GM18868 (cell line): ENCODE results near the gene KCNJ5.

Experiments used
- ATAC-seq: cut with Tn5 transposase; IDR thresholded peaks from one replicate; pipeline ENCODE4 v1.9.1; 2021; ENCODE audit warnings: mild to moderate bottlenecking, moderate library complexity; ENCODE audit not compliant: unreplicated experiment

Gene KCNJ5

GRCh38 chr11:128927683-128928336 is 36.7 kb downstream of the KCNJ5 start:
- ATAC-seq, result no peak

GRCh38 chr11:128928400-128928799 is 37.2 kb downstream of the KCNJ5 start:
- ATAC-seq, result peak; percentile 95

GRCh38 chr11:128929468-128929867 is 38.3 kb downstream of the KCNJ5 start:
- peak; percentile 46 for ATAC-seq

DNA sequence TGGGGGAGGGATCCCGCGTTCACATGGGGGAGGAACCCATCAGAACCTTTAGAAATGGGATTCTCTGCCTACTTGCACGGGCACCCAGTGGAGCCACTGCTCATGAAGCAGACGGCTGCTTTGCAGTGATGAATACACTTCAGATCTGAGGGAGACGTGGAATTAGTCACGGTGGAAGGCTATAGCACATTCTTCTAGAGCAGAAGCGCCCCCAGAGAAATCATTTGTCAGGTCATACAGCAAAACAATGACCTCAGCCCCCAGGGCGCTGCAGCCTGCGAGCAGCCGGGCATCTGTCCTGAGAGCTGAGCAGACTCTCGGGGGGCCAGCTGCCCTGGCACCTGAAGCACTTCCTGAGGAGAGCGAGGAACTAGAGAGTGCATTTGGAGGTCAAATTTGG is 38.8 kb downstream of the KCNJ5 start:
- ATAC-seq, result no peak

DNA sequence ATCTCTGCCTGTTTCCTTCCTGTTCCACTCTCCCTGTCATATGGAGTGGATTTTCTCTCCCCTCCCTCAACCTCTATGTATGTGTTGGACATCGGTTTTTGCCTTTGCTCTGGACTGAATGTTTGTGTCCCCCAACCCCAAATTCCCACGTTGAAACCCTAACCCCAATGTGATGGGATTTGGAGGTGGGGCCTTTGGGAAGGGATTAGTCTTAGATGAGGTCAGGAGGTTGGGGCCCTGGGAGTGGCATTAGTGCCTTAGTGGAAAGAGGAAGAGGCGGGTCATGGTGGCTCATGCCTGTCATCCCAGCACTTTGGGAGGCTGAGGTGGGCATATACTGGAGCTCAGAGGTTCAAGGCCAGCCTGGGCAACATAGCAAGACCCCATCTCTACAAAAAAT is 39.9 kb downstream of the KCNJ5 start:
- no peak for ATAC-seq

DNA sequence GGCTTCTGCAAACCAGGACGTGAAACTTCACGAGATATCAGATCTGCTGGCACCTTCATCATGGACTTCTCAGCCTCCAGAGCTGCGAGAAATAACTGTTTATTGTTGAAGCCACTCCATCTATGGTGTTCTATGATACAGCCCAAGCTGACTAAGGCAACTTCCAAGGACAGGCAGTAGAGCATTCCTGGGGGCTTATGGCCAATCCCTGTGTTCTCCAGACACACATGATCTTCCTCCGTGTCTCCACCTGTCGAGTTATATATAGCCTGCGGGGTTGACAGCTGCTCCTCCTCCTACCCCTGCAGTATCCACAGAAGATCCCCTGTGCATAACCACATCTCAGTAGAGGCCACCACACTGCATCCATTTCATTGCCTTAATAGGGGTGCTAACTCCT is 40.5 kb downstream of the KCNJ5 start:
- no peak for ATAC-seq

DNA sequence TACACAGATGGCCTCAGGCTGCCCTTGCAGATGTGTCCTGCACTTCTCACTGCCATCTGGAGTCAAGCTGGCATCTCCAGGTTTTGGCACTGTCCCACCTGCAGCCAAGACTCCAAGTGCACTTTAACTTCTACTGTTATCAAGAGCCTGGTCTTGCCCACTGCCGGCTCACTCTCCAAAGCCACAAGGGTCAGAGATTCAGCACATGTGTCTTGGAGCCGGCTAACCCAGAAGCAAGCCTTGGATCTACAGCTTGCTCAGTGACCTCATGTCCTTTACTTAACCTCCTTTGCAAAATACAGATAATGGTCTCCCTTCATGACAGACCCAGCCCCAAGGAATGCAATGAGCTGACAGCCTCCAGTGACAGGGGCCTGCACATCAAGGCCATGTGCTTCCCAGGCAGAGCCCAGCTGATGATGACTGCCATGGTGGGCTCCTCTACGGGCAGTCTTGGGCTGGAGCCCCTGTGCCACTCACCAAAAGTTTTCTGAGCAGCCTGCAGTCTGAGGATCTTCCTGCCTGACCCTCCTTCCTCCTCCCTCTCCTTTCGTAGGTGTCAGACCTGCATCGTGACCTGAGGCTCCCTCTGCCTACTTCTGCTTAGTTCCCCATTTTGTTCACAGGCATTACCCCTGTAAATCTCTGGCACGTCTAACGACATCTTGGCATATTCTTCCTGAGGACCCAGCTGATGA is 42.5 kb downstream of the KCNJ5 start:
- ATAC-seq, result no peak

GRCh38 chr11:128934351-128934750 is 43.2 kb downstream of the KCNJ5 start:
- ATAC-seq, result no peak

- ATAC-seq, result no peak
These were observed 43.8 kb downstream of the KCNJ5 start for GRCh38 chr11:128934926-128935325.

DNA sequence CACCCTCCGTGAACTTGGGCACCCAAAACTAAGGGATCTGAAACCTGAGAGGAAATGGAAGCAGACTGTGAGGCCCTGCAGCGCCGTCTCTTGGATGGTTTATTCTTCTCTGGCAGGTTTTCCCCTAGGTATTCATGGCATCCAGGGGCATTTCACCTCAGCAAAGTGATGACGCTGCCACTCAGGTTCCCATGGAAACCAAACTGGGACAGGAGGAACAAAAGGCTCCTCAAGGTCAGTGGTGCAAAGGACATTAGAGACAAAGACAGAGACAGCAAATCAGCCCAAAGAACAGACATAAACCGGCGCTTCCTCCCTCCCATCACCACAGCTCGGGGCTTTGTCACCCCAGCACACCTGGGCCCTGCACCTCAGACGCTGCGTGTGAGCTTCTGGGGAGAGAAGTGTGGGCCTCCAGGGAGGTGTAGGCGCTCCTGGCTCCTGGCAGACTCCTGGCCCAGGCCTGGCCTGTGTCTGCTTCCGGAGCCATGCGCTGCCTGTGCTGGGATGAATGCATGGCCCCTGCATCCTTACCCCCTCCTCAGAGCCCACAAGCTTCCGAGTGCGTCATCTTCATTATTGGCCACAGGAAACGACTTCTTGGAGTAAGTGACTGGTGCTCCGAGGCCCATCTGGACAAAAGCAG is 45.6 kb downstream of the KCNJ5 start:
- ATAC-seq, result no peak

DNA sequence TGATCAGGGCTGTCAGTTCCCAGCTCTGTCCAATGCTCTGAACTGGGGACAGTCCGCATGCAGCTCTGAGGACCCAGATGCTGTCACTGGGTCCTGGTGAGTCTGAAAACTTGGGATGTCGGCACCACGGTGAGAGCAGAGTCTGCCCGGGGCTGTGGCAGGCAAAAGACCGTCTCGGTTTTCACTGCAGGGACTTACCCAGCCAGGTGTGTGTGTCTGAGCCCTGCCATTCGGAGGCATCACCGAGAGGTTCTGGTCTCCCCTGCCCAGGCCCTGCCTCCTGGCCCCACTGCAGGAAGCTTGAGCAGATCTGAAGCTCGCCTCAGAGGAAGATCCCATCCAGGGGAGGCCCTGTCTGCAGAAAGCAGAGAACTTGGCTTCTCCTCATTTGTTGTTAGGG is 46.3 kb downstream of the KCNJ5 start:
- ATAC-seq, result no peak

DNA sequence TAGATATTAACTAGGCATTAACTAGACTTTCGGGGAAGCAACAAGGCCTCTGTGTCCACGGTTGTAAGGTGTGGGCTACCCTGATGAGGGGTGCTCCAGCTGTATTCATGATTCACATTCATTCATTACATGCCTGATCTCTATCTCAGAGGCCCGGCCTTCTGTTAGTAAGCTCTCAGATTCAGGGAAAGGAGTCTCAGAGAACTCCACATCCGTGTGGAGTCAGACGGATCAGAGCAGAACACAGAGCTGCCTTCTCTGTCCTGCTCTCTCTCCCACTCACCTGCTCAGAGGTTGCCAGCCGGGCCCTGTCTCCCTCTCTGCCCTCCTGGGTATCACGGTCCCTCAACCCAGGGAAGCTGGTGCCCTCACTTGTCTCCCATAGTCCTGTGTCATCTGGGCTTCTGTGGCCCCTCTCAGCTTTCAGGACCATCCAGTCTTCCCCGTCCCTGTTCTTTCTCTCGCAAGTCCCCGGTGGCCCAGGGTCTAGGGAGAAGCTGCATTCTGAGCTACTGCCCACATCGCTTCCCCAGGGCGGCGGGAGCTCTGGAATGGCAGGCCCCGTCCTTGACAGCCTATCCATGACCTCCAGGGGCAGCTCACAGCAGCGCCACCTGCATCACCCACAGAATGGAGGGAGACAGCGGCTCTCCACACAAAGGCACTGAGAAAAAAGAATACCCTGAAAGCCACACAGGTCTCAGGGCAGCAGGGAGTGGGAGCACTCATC is 47.2 kb downstream of the KCNJ5 start:
- ATAC-seq, result no peak

- ATAC-seq, result no peak
These were observed 48.4 kb downstream of the KCNJ5 start for GRCh38 chr11:128939591-128939990.

GRCh38 chr11:128940156-128940555 is 49.0 kb downstream of the KCNJ5 start:
- ATAC-seq, result no peak

DNA sequence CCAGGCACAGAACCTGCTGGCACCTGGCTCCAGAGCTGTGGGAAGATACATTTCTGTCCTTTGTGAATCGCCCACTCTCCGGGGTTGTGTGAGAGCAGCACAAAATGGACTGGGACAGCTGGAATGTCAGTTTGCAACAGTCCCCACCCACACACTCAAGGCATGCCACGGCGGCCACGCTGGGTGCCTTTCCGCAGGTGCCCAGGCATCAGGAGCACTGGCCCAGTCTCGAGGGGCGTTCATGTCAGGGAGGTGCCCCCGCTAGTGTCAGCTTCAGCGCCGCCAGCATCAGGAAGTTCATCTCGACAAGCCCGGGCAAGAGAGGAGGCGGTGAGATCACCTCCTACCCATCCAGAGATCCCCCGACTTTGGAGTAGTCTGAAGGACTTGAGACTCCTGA is 49.4 kb downstream of the KCNJ5 start:
- no peak for ATAC-seq

DNA sequence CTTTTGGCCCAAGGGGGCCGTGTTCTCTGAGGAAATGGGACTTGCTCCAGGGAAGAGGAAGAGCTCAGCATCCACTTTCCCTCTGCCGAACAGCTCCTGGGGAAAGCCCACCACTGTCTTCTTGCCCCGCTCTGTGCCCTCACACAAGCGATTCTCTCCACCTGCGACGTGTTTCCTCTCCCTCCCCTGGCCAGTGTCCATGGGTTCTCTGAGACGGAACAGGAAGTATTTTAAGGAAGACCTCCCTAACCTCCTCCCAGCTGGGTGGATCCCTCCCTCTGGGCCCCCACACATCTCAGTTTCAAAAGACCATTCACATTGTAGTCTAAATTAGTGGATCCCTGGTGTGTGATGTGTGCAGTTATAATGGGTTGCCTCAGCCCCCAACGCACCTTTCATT is 50.0 kb downstream of the KCNJ5 start:
- no peak for ATAC-seq

DNA sequence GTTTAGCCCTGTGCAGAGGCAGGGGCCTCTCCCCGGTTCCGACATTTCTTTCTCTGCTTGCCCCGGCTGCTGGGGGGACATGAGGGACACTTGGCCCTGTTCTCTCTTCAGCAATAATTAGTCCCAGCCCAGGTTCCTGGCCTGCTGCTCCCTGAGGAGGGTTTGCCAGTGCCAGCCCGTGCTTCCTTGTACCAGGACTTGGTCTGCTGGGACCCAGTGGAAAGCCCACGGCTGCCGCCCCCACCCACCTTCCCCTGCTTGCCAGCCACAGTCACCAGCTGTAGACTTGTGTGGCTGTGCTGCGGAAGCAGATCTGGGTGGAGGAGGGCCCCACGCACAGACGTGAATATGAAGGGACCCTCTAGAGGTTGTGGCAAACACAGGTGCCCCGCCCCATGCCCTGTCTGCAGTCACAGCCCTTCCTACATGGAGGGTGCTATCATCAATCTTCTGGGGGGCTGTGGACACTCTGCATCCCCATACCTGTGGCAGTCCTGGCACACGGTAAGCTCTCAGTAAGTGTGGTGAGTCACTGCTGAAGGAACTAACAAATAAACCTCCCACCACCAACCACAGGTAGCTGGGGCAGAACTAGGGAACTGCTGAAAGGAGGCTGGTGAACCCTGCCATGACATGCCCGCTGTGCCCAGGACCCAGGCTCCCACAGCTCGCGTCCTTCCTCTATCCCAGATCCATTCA is 50.6 kb downstream of the KCNJ5 start:
- no peak for ATAC-seq

DNA sequence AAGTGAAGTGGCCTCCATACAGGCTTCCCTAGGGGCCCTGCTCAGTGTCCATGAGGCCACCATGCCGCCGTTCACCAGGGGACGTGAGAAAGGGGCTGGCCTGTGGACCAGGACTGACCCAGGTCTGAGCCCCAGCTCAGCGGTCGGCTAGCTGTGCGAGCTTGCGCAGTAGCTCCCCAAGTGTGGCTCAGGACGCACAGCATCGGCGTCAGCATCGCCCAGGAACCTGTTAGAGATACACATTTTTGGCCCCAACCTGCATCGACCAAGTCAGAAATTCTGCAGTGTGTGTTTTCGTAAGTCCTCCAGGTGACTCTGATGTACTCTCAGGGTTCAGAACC is 51.1 kb downstream of the KCNJ5 start:
- no peak for ATAC-seq

GRCh38 chr11:128942817-128943427 is 51.8 kb downstream of the KCNJ5 start, which contains the start of gene TP53AIP1:
Gene TP53AIP1, minus strand, starts transcription at chr11:128942871. Its CDS starts 5,053 bp downstream, at chr11:128937818.
- ATAC-seq, result no peak

DNA sequence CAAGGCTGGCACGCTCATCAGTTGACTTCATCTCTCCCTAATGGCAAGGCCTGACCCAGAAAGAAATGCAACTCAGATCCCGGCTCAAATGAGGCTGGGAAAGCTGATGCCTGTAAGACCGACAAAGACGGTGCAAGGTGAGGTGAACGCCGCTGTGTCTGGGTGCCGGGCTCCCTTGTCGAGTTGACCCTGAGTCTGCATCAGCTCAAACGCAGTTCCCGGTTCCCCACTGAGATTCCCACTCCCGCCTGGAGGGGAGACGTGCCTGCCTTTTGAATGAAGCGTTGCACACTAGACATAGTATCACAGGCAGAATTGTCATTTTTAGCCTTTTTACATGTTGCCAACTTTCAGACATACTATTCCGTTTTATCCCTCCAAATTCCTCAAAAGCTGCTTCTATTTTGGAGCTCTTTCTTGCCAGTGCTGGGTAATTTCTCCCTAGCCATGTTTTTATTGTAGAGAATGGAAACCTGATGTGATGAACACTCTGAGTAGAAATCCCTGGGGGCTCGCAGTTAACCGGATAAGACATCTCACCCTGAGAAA is 52.3 kb downstream of the KCNJ5 start:
- ATAC-seq, result no peak
